ENCODE results near the gene CHRNA5. TPM values are rescaled to one million over a fixed set of nuclear protein-coding genes. Genes with fewer than 3 reads are reported as not detected.

The CHRNA5 gene
- polyA plus RNA-seq, 3 donors = 0.19 TPM; not detected in 2

- H3K79me2 ChIP-seq (ENCODE audit: insufficient read depth, low read length) = no peaks in the 10 kb centered on the region
- H3K4me1 Mint-ChIP-seq = peaks cover 22% of the 10 kb centered on the region
- H3K27ac Mint-ChIP-seq = no peak overlapping the region
- H3K9me3 Mint-ChIP-seq = peaks cover 0 to 4% (median 2%) of the 10 kb centered on the region in 7 donors
- no peak overlapping the region for H3K4me3 ChIP-seq (replicated peaks in 1 of 3; ENCODE audit: low read depth in 2 of 3, low read length in 3 of 3)
- H4K20me1 ChIP-seq (ENCODE audit: insufficient read depth, low read length) = no peaks in the 10 kb centered on the region
- WGBS (ENCODE audit: insufficient coverage) = 56% methylated on average over 1 of the region's 4 CpGs
- H3K27me3 Mint-ChIP-seq (ENCODE audit: low read depth in 3 of 3) = peaks cover 27 to 50% (median 29%) of the 10 kb centered on the region in 3 donors
- H3K4me3 Mint-ChIP-seq = peak overlapping the region in 1 of 2 donors; percentile 90
- peaks cover 29 to 32% of the 10 kb centered on the region in 2 donors for H3K27me3 ChIP-seq (ENCODE audit: control insufficient read depth in 2 of 2, insufficient read depth in 2 of 2, low read length in 2 of 2)
- H3K9me3 ChIP-seq (replicated peaks in 1 of 2; ENCODE audit: control insufficient read depth in 1 of 2, insufficient read depth in 1 of 2, low read length in 2 of 2) = no peaks in the 10 kb centered on the region
- peaks cover 14 to 19% of the 10 kb centered on the region in 2 donors for H3K4me1 ChIP-seq (ENCODE audit: control insufficient read depth in 1 of 2, insufficient read depth in 2 of 2, low read length in 2 of 2)
- H3K27ac ChIP-seq (ENCODE audit: low read depth in 1 of 2, low read length in 2 of 2) = no peak overlapping the region
- peaks cover 0 to 4% of the 10 kb centered on the region in 2 donors for H3K36me3 Mint-ChIP-seq
- no peak for DNase-seq
- intact Hi-C loops (cut with micrococcal nuclease) = no loop called here
- H2AFZ ChIP-seq (ENCODE audit: insufficient read depth, low read depth, low read length, poor library complexity, severe bottlenecking) = no peak overlapping the region
- H3K36me3 ChIP-seq (replicated peaks in 1 of 2; ENCODE audit: control insufficient read depth in 1 of 2, insufficient read depth in 2 of 2, low read length in 2 of 2) = no peaks in the 10 kb centered on the region
- TF ChIP-seq, protein P1, sequence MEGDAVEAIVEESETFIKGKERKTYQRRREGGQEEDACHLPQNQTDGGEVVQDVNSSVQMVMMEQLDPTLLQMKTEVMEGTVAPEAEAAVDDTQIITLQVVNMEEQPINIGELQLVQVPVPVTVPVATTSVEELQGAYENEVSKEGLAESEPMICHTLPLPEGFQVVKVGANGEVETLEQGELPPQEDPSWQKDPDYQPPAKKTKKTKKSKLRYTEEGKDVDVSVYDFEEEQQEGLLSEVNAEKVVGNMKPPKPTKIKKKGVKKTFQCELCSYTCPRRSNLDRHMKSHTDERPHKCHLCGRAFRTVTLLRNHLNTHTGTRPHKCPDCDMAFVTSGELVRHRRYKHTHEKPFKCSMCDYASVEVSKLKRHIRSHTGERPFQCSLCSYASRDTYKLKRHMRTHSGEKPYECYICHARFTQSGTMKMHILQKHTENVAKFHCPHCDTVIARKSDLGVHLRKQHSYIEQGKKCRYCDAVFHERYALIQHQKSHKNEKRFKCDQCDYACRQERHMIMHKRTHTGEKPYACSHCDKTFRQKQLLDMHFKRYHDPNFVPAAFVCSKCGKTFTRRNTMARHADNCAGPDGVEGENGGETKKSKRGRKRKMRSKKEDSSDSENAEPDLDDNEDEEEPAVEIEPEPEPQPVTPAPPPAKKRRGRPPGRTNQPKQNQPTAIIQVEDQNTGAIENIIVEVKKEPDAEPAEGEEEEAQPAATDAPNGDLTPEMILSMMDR (IDR thresholded peaks at IDR 0.05) = no peak
- H3K9ac ChIP-seq (ENCODE audit: insufficient read depth, low read length, poor library complexity, severe bottlenecking) = no peak overlapping the region
- H3K4me2 ChIP-seq (replicated peaks; ENCODE audit: extremely low read depth, low read length, poor library complexity, severe bottlenecking) = no peak overlapping the region
Measured at GRCh38 chr15:78567531-78567930, 2.2 kb downstream of the CHRNA5 start.

- Histone ChIP-seq H3K79me2 (ENCODE audit: insufficient read depth, low read length) (no peaks in the 10 kb centered on the region), H3K4me3 (replicated peaks in 1 of 3; ENCODE audit: low read depth in 2 of 3, low read length in 3 of 3) (no peak overlapping the region), H2AFZ (ENCODE audit: insufficient read depth, low read depth, low read length, poor library complexity, severe bottlenecking) (no peak overlapping the region), H3K4me1 (ENCODE audit: control insufficient read depth in 1 of 2, insufficient read depth in 2 of 2, low read length in 2 of 2) (peaks cover 7% of the 10 kb centered on the region in 2 donors), H3K27ac (ENCODE audit: low read depth in 1 of 2, low read length in 2 of 2) (no peak overlapping the region), H3K36me3 (replicated peaks in 1 of 2; ENCODE audit: control insufficient read depth in 1 of 2, insufficient read depth in 2 of 2, low read length in 2 of 2) (no peaks in the 10 kb centered on the region), H3K27me3 (ENCODE audit: control insufficient read depth in 2 of 2, insufficient read depth in 2 of 2, low read length in 2 of 2) (peaks cover 18 to 20% of the 10 kb centered on the region in 2 donors), H3K4me2 (replicated peaks; ENCODE audit: extremely low read depth, low read length, poor library complexity, severe bottlenecking) (no peak overlapping the region), H3K9me3 (replicated peaks in 1 of 2; ENCODE audit: control insufficient read depth in 1 of 2, insufficient read depth in 1 of 2, low read length in 2 of 2) (no peaks in the 10 kb centered on the region), H4K20me1 (ENCODE audit: insufficient read depth, low read length) (no peaks in the 10 kb centered on the region), H3K9ac (ENCODE audit: insufficient read depth, low read length, poor library complexity, severe bottlenecking) (no peak overlapping the region)
- DNase-seq = no peak
- peaks cover 13 to 21% (median 21%) of the 10 kb centered on the region in 3 donors for H3K27me3 Mint-ChIP-seq (ENCODE audit: low read depth in 3 of 3)
- intact Hi-C loops (cut with micrococcal nuclease) = no loop called here
- no CpG with 5 or more reads among the region's 2 CpGs for WGBS (ENCODE audit: insufficient coverage)
- H3K4me1 Mint-ChIP-seq = peaks cover 10% of the 10 kb centered on the region
- TF ChIP-seq, protein P1 (IDR thresholded peaks at IDR 0.05) = no peak
- peaks cover 0 to 4% of the 10 kb centered on the region in 2 donors for H3K36me3 Mint-ChIP-seq
- no peak overlapping the region for H3K4me3 Mint-ChIP-seq
- no peak overlapping the region for H3K27ac Mint-ChIP-seq
- peaks cover 0 to 4% (median 2%) of the 10 kb centered on the region in 7 donors for H3K9me3 Mint-ChIP-seq
Measured at GRCh38 chr15:78570710-78571109, 5.4 kb downstream of the CHRNA5 start.

All from CD14-positive monocyte (primary cell).